ENCODE measurements around the gene PROSER3.

PROSER3 gene

DNA sequence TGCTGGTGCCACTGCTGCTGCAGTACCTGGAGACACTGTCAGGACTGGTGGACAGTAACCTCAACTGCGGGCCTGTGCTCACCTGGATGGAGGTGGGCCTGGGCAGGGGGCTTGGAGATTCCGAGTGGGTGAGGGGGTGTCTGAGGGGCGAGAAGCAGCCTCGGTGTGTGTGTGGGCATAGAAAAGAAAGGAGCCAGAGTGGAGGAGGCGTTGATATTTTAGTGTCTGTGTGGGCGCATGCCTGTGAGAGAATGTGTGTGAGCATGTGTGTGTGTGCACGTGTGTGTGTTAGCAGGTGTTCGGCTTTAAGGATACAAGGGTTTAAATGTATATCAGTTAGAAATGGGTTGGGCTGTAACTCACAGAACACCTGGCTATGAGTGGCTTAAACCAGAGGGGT lies 21.1 kb downstream of the PROSER3 start:
- TF ChIP-seq, protein P1, sequence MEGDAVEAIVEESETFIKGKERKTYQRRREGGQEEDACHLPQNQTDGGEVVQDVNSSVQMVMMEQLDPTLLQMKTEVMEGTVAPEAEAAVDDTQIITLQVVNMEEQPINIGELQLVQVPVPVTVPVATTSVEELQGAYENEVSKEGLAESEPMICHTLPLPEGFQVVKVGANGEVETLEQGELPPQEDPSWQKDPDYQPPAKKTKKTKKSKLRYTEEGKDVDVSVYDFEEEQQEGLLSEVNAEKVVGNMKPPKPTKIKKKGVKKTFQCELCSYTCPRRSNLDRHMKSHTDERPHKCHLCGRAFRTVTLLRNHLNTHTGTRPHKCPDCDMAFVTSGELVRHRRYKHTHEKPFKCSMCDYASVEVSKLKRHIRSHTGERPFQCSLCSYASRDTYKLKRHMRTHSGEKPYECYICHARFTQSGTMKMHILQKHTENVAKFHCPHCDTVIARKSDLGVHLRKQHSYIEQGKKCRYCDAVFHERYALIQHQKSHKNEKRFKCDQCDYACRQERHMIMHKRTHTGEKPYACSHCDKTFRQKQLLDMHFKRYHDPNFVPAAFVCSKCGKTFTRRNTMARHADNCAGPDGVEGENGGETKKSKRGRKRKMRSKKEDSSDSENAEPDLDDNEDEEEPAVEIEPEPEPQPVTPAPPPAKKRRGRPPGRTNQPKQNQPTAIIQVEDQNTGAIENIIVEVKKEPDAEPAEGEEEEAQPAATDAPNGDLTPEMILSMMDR (IDR thresholded peaks at IDR 0.05): no peak
- TF ChIP-seq ZFX (IDR thresholded peaks at IDR 0.05; ENCODE audit: borderline replicate concordance): no peak
- no peak overlapping the region for H3K27ac ChIP-seq

DNA sequence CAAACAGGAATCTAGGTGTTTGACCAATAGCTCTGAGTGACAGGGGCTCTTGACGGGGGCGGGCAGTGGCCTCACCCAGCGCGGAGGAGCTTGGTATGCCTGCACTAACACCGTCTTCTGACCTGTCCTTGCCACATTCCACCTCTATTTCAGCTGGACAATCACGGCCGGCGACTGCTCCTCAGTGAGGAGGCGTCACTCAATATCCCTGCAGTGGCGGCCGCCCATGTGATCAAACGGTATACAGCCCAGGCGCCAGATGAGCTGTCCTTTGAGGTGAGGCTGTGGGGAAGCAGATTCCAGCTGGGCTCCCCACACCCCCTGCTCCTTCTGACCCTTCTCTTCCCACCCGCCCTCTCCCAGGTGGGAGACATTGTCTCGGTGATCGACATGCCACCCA lies 22.1 kb downstream of the PROSER3 start:
- no peak for TF ChIP-seq ZFX (IDR thresholded peaks at IDR 0.05; ENCODE audit: borderline replicate concordance)
- TF ChIP-seq, protein P1 (IDR thresholded peaks at IDR 0.05): no peak
- H3K27ac ChIP-seq: no peak overlapping the region

DNA sequence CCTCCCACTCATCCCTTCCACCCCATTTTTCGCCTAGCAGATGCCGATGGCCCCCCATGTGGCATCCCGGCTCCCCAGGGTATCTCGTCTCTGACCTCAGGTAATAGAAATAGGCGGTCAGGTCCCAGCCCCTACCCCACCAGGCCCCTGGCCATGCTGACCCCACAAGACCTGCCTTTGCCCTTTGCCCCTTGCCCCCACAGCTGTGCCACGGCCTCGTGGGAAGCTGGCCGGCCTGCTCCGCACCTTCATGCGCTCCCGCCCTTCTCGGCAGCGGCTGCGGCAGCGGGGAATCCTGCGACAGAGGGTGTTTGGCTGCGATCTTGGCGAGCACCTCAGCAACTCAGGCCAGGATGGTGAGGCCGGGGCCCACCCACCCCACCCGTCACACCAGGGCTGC lies 22.7 kb downstream of the PROSER3 start:
- H3K27ac ChIP-seq: no peak overlapping the region
- no peak for TF ChIP-seq ZFX (IDR thresholded peaks at IDR 0.05; ENCODE audit: borderline replicate concordance)
- TF ChIP-seq, protein P1 (IDR thresholded peaks at IDR 0.05): no peak

DNA sequence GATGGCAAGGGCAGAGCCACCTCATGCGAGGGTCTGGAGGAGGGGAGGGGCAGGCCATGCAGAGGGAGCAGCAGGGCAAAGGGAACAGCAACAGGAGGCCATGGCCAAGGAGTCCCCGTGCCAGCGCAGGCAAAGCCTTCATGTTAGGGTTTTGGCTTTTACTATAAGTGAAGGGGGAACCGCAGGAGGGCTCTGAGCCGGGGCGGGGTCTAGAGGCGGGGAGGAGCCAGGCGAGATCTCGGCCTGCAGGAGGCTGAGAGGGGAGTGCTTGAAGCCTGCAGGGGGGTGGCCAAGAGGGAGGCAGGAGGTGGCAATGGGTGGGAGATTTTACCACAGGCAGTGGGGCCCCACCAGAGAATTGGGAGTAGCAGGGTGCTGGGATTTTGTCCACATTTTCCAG lies 23.7 kb downstream of the PROSER3 start:
- TF ChIP-seq, protein P1 (IDR thresholded peaks at IDR 0.05): no peak
- no peak for TF ChIP-seq ZFX (IDR thresholded peaks at IDR 0.05; ENCODE audit: borderline replicate concordance)

DNA sequence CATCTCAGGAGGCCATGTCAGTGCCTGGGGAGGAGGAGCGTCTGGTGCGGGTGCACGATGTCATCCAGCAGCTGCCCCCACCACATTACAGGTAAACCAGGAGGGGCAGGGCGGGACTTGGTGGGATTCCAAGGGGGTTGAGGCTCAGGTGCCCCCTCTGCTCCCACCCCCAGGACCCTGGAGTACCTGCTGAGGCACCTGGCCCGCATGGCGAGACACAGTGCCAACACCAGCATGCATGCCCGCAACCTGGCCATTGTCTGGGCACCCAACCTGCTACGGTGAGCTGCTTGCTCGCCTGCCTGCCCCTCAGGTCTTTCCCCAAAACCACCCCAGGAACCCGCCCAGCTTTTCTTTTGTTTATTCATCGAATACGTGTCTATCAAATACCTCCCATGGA lies 24.6 kb downstream of the PROSER3 start:
- H3K27ac ChIP-seq: no peak overlapping the region
- TF ChIP-seq ZFX (IDR thresholded peaks at IDR 0.05; ENCODE audit: borderline replicate concordance): no peak
- TF ChIP-seq, protein P1 (IDR thresholded peaks at IDR 0.05): no peak

More for the DNA sequence above, 23.7 kb downstream of the PROSER3 start:
- H3K27ac ChIP-seq: no peak overlapping the region

DNA sequence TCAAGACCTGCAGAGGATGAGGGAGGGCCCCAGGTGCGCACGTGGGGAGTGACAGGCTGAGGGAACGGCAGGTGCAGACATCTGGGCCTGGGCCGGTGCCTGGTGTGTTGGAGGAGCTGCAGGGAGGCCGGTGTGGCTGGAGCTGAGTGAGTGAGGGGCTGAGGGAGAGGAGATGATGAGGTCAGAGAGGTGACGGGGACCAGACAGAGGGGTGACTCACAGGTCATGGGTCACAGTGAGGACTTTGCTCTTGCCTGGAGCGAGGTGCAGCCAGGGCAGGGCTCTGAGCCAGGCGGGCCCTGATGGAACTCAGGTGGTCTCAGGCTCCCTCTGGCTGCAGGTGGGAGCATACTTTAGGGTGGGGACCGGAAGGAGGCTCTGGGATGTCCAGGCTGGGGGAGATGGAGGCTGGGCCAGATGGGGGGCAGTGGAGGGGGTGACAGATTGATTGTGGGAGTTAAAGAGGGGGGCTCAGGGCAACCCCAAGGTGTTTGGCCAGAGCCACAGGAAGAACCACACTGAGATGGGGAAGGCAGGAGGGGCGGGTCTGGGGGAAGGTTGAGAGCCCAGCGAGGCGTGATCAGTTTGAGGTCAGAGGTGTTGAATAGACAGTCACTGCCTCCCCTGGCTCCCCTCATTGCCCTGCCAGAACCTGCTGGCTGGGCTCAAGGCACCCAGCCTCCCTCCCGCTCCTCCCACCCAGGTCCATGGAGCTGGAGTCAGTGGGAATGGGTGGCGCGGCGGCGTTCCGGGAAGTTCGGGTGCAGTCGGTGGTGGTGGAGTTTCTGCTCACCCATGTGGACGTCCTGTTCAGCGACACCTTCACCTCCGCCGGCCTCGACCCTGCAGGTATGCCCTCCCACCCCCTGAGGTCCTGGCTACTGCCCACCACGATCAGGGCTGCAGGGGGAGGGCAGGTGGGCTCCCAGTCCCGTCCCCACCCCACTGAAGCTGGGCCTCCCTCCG lies 25.8 kb downstream of the PROSER3 start:
- H3K27ac ChIP-seq: no peak overlapping the region
- TF ChIP-seq, protein P1 (IDR thresholded peaks at IDR 0.05): no peak
- no peak for TF ChIP-seq ZFX (IDR thresholded peaks at IDR 0.05; ENCODE audit: borderline replicate concordance)
